OCI-LY1 (cell line): ENCODE data around the gene SHC4.

ENCODE experiments used
- CTCF ChIP-seq: fragments of 200-600 bp; sonication (generic), shearing (Covaris generic); IDR thresholded peaks from 2 replicates; pipeline ENCODE4 v1.5.1; 2017; ENCODE audit warnings: mild to moderate bottlenecking, antibody characterized with exemption, low read length, moderate library complexity, mixed read lengths
- EZH2 ChIP-seq: fragments of 200-600 bp; sonication (generic), shearing (Covaris generic); IDR thresholded peaks from 2 replicates; pipeline ENCODE4 v1.8.0; 2017; ENCODE audit warnings: borderline replicate concordance, mixed run types, mild to moderate bottlenecking, antibody characterized with exemption, low read length, moderate library complexity, mixed read lengths

- no peak for TF ChIP-seq CTCF
- no peak for TF ChIP-seq EZH2
These were observed 180.8 kb downstream of the SHC4 start for GRCh38 chr15:48782911-48783310.
